GM23248 (cell line): Measurements from ENCODE around the gene BACE2. TPM values are rescaled to one million over a fixed set of nuclear protein-coding genes. Genes with fewer than 3 reads are reported as not detected.

Experiments used
- DNase-seq: peaks from one replicate; pipeline ENCODE4 v3.0.0-alpha.2; 2015
- H2AFZ ChIP-seq: fragments of 200-600 bp; sonication (generic); 2 replicates; pipeline ENCODE4 v1.6.1; 2016; ENCODE audit warnings: antibody characterized with exemption
- H3F3A ChIP-seq: fragments of 200-600 bp; sonication (generic); 2 replicates; pipeline ENCODE4 v1.6.1; 2016; ENCODE audit warnings: mild to moderate bottlenecking, antibody characterized with exemption, mixed run types; ENCODE audit not compliant: insufficient read depth
- H3K27ac ChIP-seq: fragments of 200-600 bp; sonication (generic); 2 replicates; pipeline ENCODE4 v1.5.1; 2016; ENCODE audit warnings: mild to moderate bottlenecking
- H3K27me3 ChIP-seq: fragments of 200-600 bp; sonication (generic); replicated peaks from 2 replicates; pipeline ENCODE4 v1.6.1; 2016; ENCODE audit warnings: mild to moderate bottlenecking; ENCODE audit not compliant: insufficient read depth
- H3K36me3 ChIP-seq: fragments of 200-600 bp; sonication (generic); 2 replicates; pipeline ENCODE4 v1.6.1; 2016; ENCODE audit warnings: low read depth, mild to moderate bottlenecking
- H3K4me1 ChIP-seq: fragments of 200-600 bp; sonication (generic); 2 replicates; pipeline ENCODE4 v1.6.1; 2016; ENCODE audit warnings: mild to moderate bottlenecking; ENCODE audit not compliant: insufficient read depth
- H3K4me2 ChIP-seq: fragments of 200-600 bp; sonication (generic); one replicate; pipeline ENCODE4 v1.6.1; 2016; ENCODE audit warnings: mild to moderate bottlenecking; ENCODE audit not compliant: unreplicated experiment
- H3K4me3 ChIP-seq: fragments of 200-600 bp; sonication (generic); 2 replicates; pipeline ENCODE4 v1.5.1; 2016; ENCODE audit warnings: mild to moderate bottlenecking
- H3K79me2 ChIP-seq: fragments of 200-600 bp; sonication (generic); 2 replicates; pipeline ENCODE4 v1.6.1; 2016; ENCODE audit warnings: mild to moderate bottlenecking; ENCODE audit not compliant: insufficient read depth
- H3K9ac ChIP-seq: fragments of 200-600 bp; sonication (generic); 2 replicates; pipeline ENCODE4 v1.6.1; 2016; ENCODE audit warnings: mild to moderate bottlenecking
- H3K9me2 ChIP-seq: fragments of 200-600 bp; sonication (generic); 2 replicates; pipeline ENCODE4 v1.6.1; 2016; ENCODE audit warnings: mixed run types, mild to moderate bottlenecking, moderate library complexity; ENCODE audit not compliant: insufficient read depth
- H3K9me3 ChIP-seq: fragments of 200-600 bp; sonication (generic); one replicate; pipeline ENCODE4 v1.6.1; 2017; ENCODE audit warnings: low read depth
- H4K20me1 ChIP-seq: fragments of 200-600 bp; sonication (generic); 2 replicates; pipeline ENCODE4 v1.6.0; 2016; ENCODE audit not compliant: insufficient read depth
- EZH2 ChIP-seq: fragments of 200-600 bp; sonication (generic); IDR thresholded peaks from 2 replicates; pipeline ENCODE4 v1.6.1; 2018; ENCODE audit warnings: antibody characterized with exemption, mild to moderate bottlenecking; ENCODE audit not compliant: insufficient read depth, poor library complexity, severe bottlenecking
- EZH2phosphoT487 ChIP-seq: fragments of 200-600 bp; sonication (generic); IDR thresholded peaks from 2 replicates; pipeline ENCODE4 v1.6.1; 2018; ENCODE audit warnings: antibody characterized with exemption, moderate library complexity, mild to moderate bottlenecking, low read depth; ENCODE audit not compliant: insufficient read depth
- WGBS, 2 experiments: methylation state at CpG; one replicate each; pipeline ENCODE4 v1.1.6; 2015 to 2017; ENCODE audit warnings: low lambda C conversion rate in 2 of 2, low coverage in 1 of 2; ENCODE audit errors: missing lambda C conversion rate in 2 of 2; 5-methylcytosine and 5-hydroxymethylcytosine counted together
- in situ Hi-C: fragments of 300-500 bp; cut with MboI; formaldehyde crosslinking; loops from 2 replicates; pipeline ENCODE4 v1.15.0; 2020
- polyA plus RNA-seq: library from polyadenylated mRNA; unstranded; fragments of >200 nt; fragmentation: Nextera tagmentation; extraction: Ambion mirVana; gene quantifications from 2 replicates; pipeline ENCODE4 v1.2.1, GENCODE V29; 2016
- total RNA-seq: library from RNA; depleted of rRNA; stranded (reverse); fragments of >200 nt; shearing (Covaris generic); gene quantifications from 2 replicates; pipeline ENCODE4 v1.2.3, GENCODE V29; 2014

The BACE2 gene
- total and polyA plus RNA-seq, 2 experiments from 2014 or later = 69.5 to 97.8 TPM

GRCh38 chr21:41175080-41175479 lies 7.1 kb downstream of the BACE2 start:
- in situ Hi-C loops = no loop called here
- H3K4me3 ChIP-seq = no peak overlapping the region
- no peaks in the 10 kb centered on the region for H3K9me3 ChIP-seq
- H3K9ac ChIP-seq = no peak overlapping the region
- H3F3A ChIP-seq = no peaks in the 10 kb centered on the region
- no peak for DNase-seq
- no peak overlapping the region for H3K27ac ChIP-seq
- no peak overlapping the region for H3K4me2 ChIP-seq
- WGBS, 2 experiments = 95% methylated on average over 6 of the region's 6 CpGs
- H3K4me1 ChIP-seq = peaks cover 2% of the 10 kb centered on the region
- H2AFZ ChIP-seq = no peak overlapping the region
- no peaks in the 10 kb centered on the region for H4K20me1 ChIP-seq
- H3K36me3 ChIP-seq = no peaks in the 10 kb centered on the region
- TF ChIP-seq EZH2phosphoT487 (no peak), EZH2 (no peak)
- H3K9me2 ChIP-seq = no peaks in the 10 kb centered on the region
- no peaks in the 10 kb centered on the region for H3K27me3 ChIP-seq
- peaks cover 99% of the 10 kb centered on the region for H3K79me2 ChIP-seq

- Histone ChIP-seq H3K36me3 (no peaks in the 10 kb centered on the region), H3K27ac (no peak overlapping the region), H3K9me3 (no peaks in the 10 kb centered on the region), H4K20me1 (no peaks in the 10 kb centered on the region), H3K4me3 (no peak overlapping the region), H3K27me3 (no peaks in the 10 kb centered on the region), H3K4me1 (peaks cover 3% of the 10 kb centered on the region; the same call in 1 of the 2 replicates), H3K9ac (no peak overlapping the region), H2AFZ (no peak overlapping the region), H3K4me2 (no peak overlapping the region), H3K9me2 (no peaks in the 10 kb centered on the region), H3K79me2 (peaks cover 98% of the 10 kb centered on the region), H3F3A (no peaks in the 10 kb centered on the region)
- in situ Hi-C loops = no loop called here
- WGBS, 2 experiments = 84 to 85% methylated on average over 3 of the region's 3 CpGs
- TF ChIP-seq EZH2 (no peak), EZH2phosphoT487 (no peak)
- no peak for DNase-seq
Measured at GRCh38 chr21:41176846-41177245, 8.9 kb downstream of the BACE2 start.

- no peak for DNase-seq
- Histone ChIP-seq H3K4me2 (no peak overlapping the region), H3K27me3 (no peaks in the 10 kb centered on the region), H3K79me2 (peaks cover 91% of the 10 kb centered on the region), H3K9me2 (no peaks in the 10 kb centered on the region), H3K4me1 (peaks cover 3% of the 10 kb centered on the region; the same call in 1 of the 2 replicates), H3K36me3 (no peaks in the 10 kb centered on the region), H3K27ac (no peak overlapping the region), H3K9ac (no peak overlapping the region), H3K4me3 (no peak overlapping the region), H3F3A (no peaks in the 10 kb centered on the region), H2AFZ (no peak overlapping the region), H4K20me1 (0 out of 2 replicates have a peak, but pooled peaks cover 4% of the 10 kb centered on the region), H3K9me3 (no peaks in the 10 kb centered on the region)
- TF ChIP-seq EZH2phosphoT487 (no peak), EZH2 (no peak)
- in situ Hi-C loops = no loop called here
- 59 to 65% methylated on average over 4 of the region's 4 CpGs for WGBS, 2 experiments
Measured at GRCh38 chr21:41180752-41181151, 12.8 kb downstream of the BACE2 start.

DNA sequence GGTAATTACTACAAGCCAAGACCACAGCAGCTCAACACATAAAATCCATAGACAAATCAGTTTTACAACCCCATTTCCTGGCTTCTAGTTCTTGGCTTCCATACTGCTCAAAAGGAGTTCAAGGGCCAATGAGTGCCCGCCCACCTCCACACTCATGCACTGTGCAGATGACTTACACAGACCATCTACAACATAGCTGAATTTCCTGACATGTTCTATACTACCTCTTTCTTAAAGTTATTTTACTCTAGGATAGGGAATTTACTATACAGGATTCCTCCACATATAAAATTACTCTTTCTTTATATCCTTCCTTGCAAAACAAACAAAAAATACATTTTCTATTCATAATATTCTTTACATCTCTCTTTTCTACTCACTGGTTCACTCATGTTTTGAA lies 14.6 kb downstream of the BACE2 start:
- H3K9ac ChIP-seq = no peak overlapping the region
- no peaks in the 10 kb centered on the region for H3K9me3 ChIP-seq
- no peaks in the 10 kb centered on the region for H3F3A ChIP-seq
- in situ Hi-C loops = no loop called here
- H3K36me3 ChIP-seq = no peaks in the 10 kb centered on the region
- no peak for TF ChIP-seq EZH2phosphoT487
- no peak for TF ChIP-seq EZH2
- no peak overlapping the region for H3K4me3 ChIP-seq
- peaks cover 3% of the 10 kb centered on the region; the same call in 1 of the 2 replicates for H3K4me1 ChIP-seq
- no peak overlapping the region for H3K4me2 ChIP-seq
- no peak for DNase-seq
- no peaks in the 10 kb centered on the region for H3K9me2 ChIP-seq
- no peak overlapping the region for H3K27ac ChIP-seq
- 77 to 96% methylated on average over 1 of the region's 1 CpG for WGBS, 2 experiments
- no peak overlapping the region for H2AFZ ChIP-seq
- H4K20me1 ChIP-seq = 0 out of 2 replicates have a peak, but pooled peaks cover 4% of the 10 kb centered on the region
- peaks cover 74% of the 10 kb centered on the region for H3K79me2 ChIP-seq
- no peaks in the 10 kb centered on the region for H3K27me3 ChIP-seq

DNA sequence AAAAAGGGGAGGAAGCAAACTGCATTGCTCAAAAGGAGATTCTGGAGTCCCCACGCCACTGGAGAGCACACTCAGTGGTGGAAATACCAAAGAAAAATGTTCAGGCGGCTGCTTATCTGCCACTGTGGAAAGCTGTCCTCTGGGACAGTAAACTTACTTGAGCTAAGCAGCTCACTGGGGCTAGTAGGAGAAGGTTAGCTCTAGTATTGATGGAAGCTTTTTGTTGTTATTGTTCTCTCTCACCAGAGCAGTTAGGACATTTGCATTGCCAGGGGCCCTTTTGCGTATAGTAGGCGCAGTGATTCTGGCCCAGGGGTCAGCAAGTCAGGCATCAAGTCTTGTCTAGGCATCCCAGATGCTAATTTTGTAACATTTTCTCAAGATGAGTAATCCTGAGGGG lies 15.6 kb downstream of the BACE2 start:
- TF ChIP-seq EZH2phosphoT487 (no peak), EZH2 (no peak)
- Histone ChIP-seq H3K9me3 (no peaks in the 10 kb centered on the region), H3K4me3 (no peak overlapping the region), H3K27ac (no peak overlapping the region), H3K27me3 (no peaks in the 10 kb centered on the region), H2AFZ (no peak overlapping the region), H3F3A (no peaks in the 10 kb centered on the region), H3K9me2 (no peaks in the 10 kb centered on the region), H3K4me1 (peaks cover 3% of the 10 kb centered on the region; the same call in 1 of the 2 replicates), H3K79me2 (peaks cover 64% of the 10 kb centered on the region), H3K4me2 (no peak overlapping the region), H4K20me1 (0 out of 2 replicates have a peak, but pooled peaks cover 4% of the 10 kb centered on the region), H3K36me3 (no peaks in the 10 kb centered on the region), H3K9ac (no peak overlapping the region)
- in situ Hi-C loops = no loop called here
- WGBS, 2 experiments = 89 to 92% methylated on average over 4 of the region's 4 CpGs
- DNase-seq = no peak
